Amniotic epithelial cell (primary cell): Measurements from ENCODE around the gene FOXK1.

ENCODE experiments used
- DNase-seq: peaks from one replicate; pipeline ENCODE4 v3.0.0-alpha.2; 2010; ENCODE audit warnings: low read depth

FOXK1 gene

DNA sequence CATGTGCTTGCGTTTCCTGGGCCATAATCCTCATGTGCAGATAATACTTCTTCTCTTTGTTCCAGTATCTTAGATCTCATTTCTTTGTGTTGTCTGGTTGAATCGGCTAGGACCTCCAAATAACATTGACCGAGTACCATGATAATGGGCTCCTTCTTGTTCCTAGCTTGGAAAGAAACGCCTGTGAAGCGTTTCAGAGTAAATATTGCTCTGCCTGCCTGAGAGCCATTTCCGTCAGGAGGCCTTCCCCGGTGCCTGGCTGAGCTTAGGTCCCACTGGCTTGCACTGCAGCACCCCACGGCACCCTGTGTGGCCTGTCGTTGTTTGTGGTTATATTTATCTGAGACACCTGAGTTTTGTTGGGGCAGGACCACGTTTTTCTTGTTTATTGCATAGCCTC, 17.7 kb downstream of the FOXK1 start:
- DNase-seq: no peak

DNA sequence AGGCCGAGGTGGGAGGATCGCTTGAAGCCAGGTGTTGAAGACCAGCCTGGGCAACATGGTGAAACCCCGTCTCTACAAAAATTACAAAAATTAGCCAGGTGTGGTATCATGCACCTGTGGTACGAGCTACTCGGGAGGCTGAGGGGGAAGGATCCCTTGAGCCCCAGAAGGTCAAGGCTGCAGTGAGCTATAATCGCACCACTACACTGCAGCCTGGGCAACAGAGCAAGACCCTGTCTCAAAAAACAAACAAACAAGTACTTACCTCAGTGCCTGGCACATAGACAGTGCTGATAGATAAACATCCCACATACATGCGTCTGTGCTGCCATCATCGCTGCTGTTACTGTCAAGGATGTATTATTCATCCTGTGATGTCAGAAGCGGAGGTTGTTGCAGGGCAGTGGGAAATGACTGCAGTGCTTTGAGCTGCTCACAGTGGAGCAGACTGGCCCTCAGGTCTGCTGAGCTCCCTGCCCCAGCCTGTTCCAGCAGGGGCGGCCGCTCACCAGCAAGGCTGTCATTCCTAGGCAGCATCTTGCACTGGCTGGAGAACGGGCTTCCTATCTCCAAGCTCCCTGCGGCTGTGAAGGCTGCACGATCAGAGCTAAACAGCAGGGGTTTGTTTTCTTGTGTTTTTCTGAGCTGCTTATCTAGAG, 18.6 kb downstream of the FOXK1 start:
- DNase-seq: peak; percentile 98

- no peak for DNase-seq
These were observed 20.9 kb downstream of the FOXK1 start for GRCh38 chr7:4702961-4703512.

GRCh38 chr7:4703532-4703931, 21.4 kb downstream of the FOXK1 start:
- DNase-seq: no peak

DNA sequence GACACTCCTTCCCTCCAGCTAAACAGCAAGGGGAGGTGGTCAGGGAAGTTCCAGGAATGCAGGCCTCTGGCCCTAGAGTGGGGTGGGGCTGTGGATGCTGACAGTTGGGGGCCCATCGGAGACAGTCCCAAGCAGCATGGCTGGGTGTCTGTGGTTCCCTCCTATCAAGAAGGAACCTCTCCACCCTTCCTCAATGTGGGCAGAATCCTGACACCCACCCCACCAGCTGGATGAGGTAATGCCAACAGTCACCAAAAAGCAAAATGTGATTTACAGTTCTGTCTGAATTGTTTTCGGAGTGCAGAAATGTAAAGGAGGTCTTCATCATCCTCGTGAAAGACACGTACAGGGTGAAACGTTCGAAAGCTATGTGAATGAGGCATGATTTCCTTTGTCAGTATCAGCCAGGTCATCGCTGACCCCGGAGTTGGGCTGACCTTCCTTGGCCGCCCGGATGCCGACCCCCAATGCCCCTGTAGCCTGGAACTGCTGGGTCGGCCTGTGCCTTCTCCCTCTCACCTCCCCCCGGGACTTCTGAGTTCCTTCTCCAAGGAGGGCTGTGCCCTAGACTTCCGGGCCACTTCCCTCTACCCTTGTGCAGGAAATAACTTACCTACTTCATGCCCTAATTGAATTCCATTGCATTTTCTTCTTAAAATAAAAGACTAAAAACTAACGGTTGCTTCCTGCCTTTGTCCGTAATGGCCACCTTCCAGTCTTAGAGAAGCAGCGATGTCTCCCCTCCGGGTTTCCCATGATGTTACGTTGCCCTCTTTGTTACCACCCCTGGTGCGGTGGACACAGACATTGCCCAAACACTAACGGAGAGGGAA, 24.5 kb downstream of the FOXK1 start:
- DNase-seq: peak; percentile 72

DNA sequence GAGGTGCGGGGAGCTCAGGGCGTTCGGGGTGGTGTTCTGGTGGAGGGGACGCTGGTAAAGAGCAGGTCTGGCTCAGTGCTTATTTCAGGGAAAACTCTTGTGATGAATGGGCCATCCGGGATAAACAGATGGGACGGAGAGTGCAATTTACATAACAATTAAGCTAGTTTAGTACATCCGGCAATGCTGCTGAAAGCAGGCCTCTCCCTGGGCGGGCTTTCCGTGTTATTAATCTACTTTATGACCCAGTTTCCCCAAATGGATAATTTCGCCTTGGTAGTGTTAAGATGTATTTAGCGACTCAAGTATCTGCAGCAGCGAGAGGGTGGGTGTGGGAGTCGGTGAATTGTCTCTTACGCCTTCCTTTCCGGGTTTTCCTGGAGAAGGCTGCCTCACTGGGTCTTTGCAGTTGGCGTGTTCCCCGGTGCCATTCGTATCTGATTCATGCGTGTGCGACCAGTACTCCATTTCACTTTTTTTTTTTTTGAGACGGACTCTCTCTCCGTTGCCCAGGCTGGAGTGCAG, 25.2 kb downstream of the FOXK1 start:
- no peak for DNase-seq

- DNase-seq: no peak
These were observed 25.9 kb downstream of the FOXK1 start for GRCh38 chr7:4707980-4708411.

- no peak for DNase-seq
These were observed 27.1 kb downstream of the FOXK1 start for GRCh38 chr7:4709187-4709586.

GRCh38 chr7:4711093-4711492, 29.0 kb downstream of the FOXK1 start:
- no peak for DNase-seq

GRCh38 chr7:4711634-4712033, 29.5 kb downstream of the FOXK1 start:
- DNase-seq: no peak

GRCh38 chr7:4712281-4713182, 30.4 kb downstream of the FOXK1 start:
- DNase-seq: peak; percentile 24

GRCh38 chr7:4713183-4713784, 31.2 kb downstream of the FOXK1 start:
- peak; percentile 73 for DNase-seq

- DNase-seq: no peak
These were observed 32.1 kb downstream of the FOXK1 start for GRCh38 chr7:4714161-4714700.

GRCh38 chr7:4714767-4715409, 32.8 kb downstream of the FOXK1 start:
- no peak for DNase-seq

- peak; percentile 95 for DNase-seq
These were observed 33.3 kb downstream of the FOXK1 start for GRCh38 chr7:4715410-4715776.

- no peak for DNase-seq
These were observed 35.1 kb downstream of the FOXK1 start for GRCh38 chr7:4716946-4717795.

- no peak for DNase-seq
These were observed 36.0 kb downstream of the FOXK1 start for GRCh38 chr7:4718075-4718474.

GRCh38 chr7:4720225-4720624, 38.1 kb downstream of the FOXK1 start:
- no peak for DNase-seq

- no peak for DNase-seq
These were observed 40.2 kb downstream of the FOXK1 start for GRCh38 chr7:4722308-4722707.
